Cardiac fibroblast (primary cell): Measurements from ENCODE around the gene RASA2.

Experiments used
- DNase-seq, 2 donors: peaks; one replicate each; pipeline versions ENCODE4 v3.0.0 to v3.0.0-alpha.2; 2010; ENCODE audit warnings: low read depth in 2 of 2
- H3K4me3 ChIP-seq, 2 donors: replicated peaks in 1 of 2; 1 replicate in 1 of 2; 2 replicates in 1 of 2; pipeline ENCODE4 v1.5.1; 2011; ENCODE audit warnings: low read depth in 2 of 2, low read length in 2 of 2, mild to moderate bottlenecking in 2 of 2, moderate library complexity in 1 of 2
- TF ChIP-seq, protein P1 (sequence below): IDR thresholded peaks from one replicate; pipeline ENCODE4 v1.5.1; 2011; ENCODE audit warnings: low read depth, mild to moderate bottlenecking, low read length, inconsistent platforms

The RASA2 gene

DNA sequence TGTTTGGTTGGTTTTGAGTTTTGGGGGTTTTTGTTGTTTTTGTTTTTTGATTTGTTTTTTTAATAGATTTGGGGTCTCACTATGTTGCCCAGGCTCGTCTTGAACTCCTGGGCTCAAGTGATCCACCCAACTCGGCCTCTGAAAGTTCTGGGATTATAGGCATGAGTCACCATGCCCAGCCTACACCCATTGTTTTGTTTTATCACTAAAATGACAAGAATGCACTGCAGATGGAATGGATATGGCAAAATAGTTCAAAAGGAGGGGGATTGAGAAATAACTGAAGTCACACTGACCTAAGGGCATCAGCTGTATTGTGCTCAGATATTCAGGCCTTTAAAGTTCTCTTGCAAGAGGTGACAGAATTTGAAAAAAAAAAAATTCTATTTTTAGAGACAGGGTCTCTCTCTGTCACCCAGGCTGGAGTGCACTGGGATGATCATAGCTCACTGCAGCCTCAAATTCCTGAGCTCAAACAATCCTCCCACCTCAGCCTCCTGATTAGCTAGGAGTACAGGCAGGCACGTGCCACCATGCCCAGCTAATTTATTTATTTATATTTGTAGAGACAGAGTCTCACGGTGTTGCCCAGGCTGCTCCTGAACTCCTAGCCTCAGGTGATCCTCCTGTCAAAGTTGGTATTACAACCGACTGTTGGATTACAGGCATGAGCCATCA lies 4.4 kb upstream of the RASA2 start:
- DNase-seq = peak; percentile 83 to 96
- no peak overlapping the region for H3K4me3 ChIP-seq
- TF ChIP-seq, protein P1, sequence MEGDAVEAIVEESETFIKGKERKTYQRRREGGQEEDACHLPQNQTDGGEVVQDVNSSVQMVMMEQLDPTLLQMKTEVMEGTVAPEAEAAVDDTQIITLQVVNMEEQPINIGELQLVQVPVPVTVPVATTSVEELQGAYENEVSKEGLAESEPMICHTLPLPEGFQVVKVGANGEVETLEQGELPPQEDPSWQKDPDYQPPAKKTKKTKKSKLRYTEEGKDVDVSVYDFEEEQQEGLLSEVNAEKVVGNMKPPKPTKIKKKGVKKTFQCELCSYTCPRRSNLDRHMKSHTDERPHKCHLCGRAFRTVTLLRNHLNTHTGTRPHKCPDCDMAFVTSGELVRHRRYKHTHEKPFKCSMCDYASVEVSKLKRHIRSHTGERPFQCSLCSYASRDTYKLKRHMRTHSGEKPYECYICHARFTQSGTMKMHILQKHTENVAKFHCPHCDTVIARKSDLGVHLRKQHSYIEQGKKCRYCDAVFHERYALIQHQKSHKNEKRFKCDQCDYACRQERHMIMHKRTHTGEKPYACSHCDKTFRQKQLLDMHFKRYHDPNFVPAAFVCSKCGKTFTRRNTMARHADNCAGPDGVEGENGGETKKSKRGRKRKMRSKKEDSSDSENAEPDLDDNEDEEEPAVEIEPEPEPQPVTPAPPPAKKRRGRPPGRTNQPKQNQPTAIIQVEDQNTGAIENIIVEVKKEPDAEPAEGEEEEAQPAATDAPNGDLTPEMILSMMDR = no peak

DNA sequence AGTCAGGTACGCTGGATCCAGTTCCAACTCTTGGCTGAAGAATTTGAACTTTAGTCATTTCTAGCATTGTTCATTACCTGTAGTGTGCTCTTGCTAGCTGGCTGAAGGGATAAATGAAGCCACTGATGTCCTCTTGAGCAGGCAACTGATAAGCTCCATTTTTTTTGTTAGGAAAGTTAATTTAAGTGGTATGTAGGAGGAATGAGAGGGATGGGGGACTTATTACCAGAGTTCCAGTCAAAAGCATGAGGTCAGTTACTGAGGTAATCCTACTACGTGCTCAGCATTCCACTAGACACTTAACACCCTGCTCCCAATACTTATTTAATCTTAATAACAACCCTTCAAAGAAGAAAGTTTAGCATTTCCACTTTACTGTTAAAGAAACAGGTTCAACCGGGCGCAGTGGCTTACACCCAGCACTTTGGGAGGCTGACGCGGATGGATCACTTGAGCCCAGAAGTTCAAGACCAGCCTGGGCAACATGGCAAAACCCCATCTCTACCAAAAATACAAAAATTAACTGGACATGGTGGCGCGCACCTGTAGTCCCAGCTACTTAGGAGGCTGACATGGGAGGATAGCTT lies 2.0 kb upstream of the RASA2 start:
- TF ChIP-seq, protein P1 = no peak
- DNase-seq = no peak
- H3K4me3 ChIP-seq = no peak overlapping the region

DNA sequence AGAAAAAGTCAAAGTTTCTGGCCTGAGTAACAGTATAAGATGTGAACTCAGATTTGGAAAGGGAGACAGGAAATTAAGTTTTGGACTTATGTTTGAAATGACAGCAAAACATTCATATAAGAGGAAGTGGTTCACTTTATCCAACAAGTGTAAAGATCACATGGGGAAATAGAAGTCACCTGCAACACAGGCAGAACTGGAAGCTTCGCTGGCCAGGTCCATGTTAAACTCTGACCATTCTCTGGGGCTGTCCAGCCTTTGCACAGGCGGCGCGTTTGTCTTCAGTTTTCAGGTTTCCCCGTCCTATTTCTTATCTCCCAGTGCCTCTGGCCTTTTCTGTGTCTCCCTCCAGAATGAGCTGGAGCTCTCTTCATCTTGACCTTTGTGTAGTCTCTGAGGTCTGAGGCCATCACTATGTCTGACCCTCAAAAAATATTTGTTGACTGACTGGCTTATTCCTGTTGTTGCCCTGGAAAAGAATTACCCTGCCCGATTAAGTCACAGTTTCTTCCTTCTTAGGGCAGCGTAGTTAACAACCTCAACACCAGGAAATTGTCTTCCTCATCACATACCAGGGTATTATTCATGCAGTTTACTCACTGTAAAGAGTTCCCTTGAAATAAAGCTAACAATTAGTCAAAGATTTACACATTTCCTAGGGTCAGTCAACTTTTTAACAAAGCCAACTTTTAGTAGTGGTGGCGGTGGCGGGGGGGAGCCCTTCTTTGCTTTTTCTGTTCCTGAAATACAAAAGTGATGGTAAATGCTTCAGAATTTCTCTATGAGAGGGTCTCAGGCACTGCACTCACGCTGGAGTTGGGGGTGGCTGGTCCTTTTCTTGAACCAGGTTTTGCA lies 959 bp upstream of the RASA2 start:
- peak overlapping the region; percentile 48 to 51 for H3K4me3 ChIP-seq
- TF ChIP-seq, protein P1 = no peak
- DNase-seq = peak; percentile 65 to 90

DNA sequence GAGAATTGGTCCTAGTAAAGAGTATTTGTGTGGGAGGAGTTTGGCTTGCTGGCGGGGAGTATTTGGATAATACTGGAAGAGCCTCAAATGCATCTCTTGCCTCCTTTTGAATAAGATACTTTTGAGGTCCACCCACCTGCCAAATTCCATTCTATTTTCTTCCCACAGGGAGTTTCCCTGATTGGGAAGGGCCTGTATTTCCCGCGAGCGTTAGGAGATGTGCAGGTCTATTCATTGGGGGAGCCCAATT lies 406 bp upstream of the RASA2 start:
- peak overlapping the region; percentile 48 to 51 for H3K4me3 ChIP-seq
- TF ChIP-seq, protein P1 = no peak
- DNase-seq = peak in 1 of 2 donors; percentile 84

DNA sequence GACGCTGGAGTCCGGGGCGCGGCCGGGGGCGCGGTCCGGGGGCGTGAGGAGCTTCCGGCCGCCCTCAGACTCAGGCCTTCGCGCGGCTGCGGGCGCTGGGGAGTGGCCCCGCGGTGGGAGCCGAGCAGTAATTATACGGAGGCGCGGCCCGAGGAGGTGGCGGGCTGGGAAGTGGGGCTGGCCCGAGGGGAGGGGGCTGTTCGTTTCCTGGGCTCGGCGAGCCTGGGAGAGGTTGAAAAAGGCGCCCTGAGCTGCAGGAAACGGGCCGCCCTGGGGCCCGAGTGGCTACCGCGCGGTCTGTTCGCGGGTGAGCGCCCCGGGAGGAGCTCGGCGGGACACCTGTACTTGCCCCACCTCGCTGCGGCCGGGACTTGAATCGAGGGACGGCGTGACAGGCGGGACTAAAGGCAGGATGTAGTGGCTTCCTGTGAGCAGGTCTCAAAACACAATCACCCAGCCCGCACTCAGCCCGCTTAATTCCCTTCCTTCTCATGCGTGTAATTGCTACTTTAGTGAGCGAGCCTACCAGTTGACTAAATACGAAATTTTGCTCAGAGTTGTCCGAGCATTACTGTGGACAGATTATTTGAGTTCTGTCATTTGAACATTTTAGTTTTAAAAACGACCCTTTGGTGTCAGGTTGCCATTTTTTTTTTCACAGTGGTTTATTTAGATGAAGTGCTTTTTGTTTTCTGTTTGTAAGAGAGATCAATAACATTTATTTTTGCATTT lies 860 bp downstream of the RASA2 start:
- peak overlapping the region; percentile 71 to 73 for H3K4me3 ChIP-seq
- peak; percentile 46 to 54 for DNase-seq
- TF ChIP-seq, protein P1 = no peak

DNA sequence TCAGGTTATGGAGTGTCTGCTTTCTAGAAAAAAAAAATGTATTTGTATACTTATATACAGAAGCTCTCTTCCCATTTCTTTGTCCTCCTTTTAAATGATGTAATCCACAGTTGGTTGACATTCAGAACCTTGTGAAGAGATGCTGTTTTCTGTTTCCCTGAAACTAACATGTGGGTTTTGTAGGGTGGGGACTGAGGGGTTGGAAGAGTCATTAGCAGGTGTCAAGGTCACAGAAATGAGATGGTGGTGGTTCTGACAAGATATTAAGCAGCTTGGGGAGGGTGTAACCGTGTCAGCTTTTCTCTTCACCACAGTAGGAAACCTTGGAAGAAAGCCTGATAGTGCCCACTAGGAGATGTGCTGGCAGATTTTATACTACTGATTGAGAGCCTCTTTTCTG lies 2.4 kb downstream of the RASA2 start:
- DNase-seq = no peak
- TF ChIP-seq, protein P1 = no peak
- H3K4me3 ChIP-seq = no peak overlapping the region
